Astrocyte (in vitro differentiated cells and primary cell): ENCODE measurements around the gene GLB1L2. TPM values are rescaled to one million over a fixed set of nuclear protein-coding genes. Genes with fewer than 3 reads are reported as not detected.

ENCODE experiments used
- DNase-seq: peaks from one replicate; pipeline ENCODE4 v3.0.0-alpha.2; 2010; ENCODE audit warnings: low read depth
- FAIRE-seq: peaks from 2 replicates; lab custom pipeline; 2011; peaks lifted over from hg19 to GRCh38; lab: Jason Lieb, UNC
- H2AFZ ChIP-seq: 2 replicates; pipeline ENCODE4 v1.6.0; 2012; ENCODE audit warnings: low read depth, low read length, inconsistent platforms
- H3K27ac ChIP-seq: 2 replicates; pipeline ENCODE4 v1.5.1; 2011; ENCODE audit warnings: low read depth, low read length, inconsistent platforms
- H3K27me3 ChIP-seq: 2 replicates; pipeline ENCODE4 v1.6.0; 2011; ENCODE audit warnings: low read length, inconsistent platforms; ENCODE audit not compliant: insufficient read depth
- H3K36me3 ChIP-seq: 2 replicates; pipeline ENCODE4 v1.5.1; 2011; ENCODE audit warnings: low read length, inconsistent platforms; ENCODE audit not compliant: insufficient read depth
- H3K4me1 ChIP-seq: 2 replicates; pipeline ENCODE4 v1.5.1; 2011; ENCODE audit warnings: low read length, inconsistent platforms; ENCODE audit not compliant: insufficient read depth
- H3K4me2 ChIP-seq: 2 replicates; pipeline ENCODE4 v1.6.0; 2012; ENCODE audit warnings: low read length, inconsistent platforms
- H3K4me3 ChIP-seq: 2 replicates; pipeline ENCODE4 v1.5.1; 2011; ENCODE audit warnings: low read depth, mild to moderate bottlenecking, low read length, inconsistent platforms; ENCODE audit not compliant: insufficient read depth
- H3K79me2 ChIP-seq: 2 replicates; pipeline ENCODE4 v1.6.0; 2012; ENCODE audit warnings: mild to moderate bottlenecking, low read length, inconsistent platforms; ENCODE audit not compliant: insufficient read depth
- H3K9ac ChIP-seq: 2 replicates; pipeline ENCODE4 v1.6.0; 2012; ENCODE audit warnings: mild to moderate bottlenecking, low read length, inconsistent platforms
- H3K9me3 ChIP-seq: 2 replicates; pipeline ENCODE4 v1.5.1; 2012; ENCODE audit warnings: low read depth, mild to moderate bottlenecking, low read length, inconsistent platforms; ENCODE audit not compliant: insufficient read depth
- H4K20me1 ChIP-seq: 2 replicates; pipeline ENCODE4 v1.6.0; 2012; ENCODE audit warnings: low read length, inconsistent platforms; ENCODE audit not compliant: insufficient read depth
- H3K27ac Mint-ChIP-seq: one replicate; pipeline ENCODE4 v1.8.0; 2021; ENCODE audit warnings: mild to moderate bottlenecking, mixed read lengths; ENCODE audit not compliant: unreplicated experiment
- H3K27me3 Mint-ChIP-seq: one replicate; pipeline ENCODE4 v1.8.0; 2021; ENCODE audit warnings: low read depth, mixed read lengths; ENCODE audit not compliant: unreplicated experiment
- H3K36me3 Mint-ChIP-seq: one replicate; pipeline ENCODE4 v1.8.0; 2021; ENCODE audit warnings: low read depth, mixed read lengths; ENCODE audit not compliant: unreplicated experiment
- H3K4me1 Mint-ChIP-seq: one replicate; pipeline ENCODE4 v1.8.0; 2021; ENCODE audit warnings: low read depth, mixed read lengths; ENCODE audit not compliant: unreplicated experiment
- H3K4me3 Mint-ChIP-seq: one replicate; pipeline ENCODE4 v1.8.0; 2021; ENCODE audit warnings: mild to moderate bottlenecking, moderate library complexity, mixed read lengths; ENCODE audit not compliant: unreplicated experiment
- H3K9me3 Mint-ChIP-seq: one replicate; pipeline ENCODE4 v1.8.0; 2021; ENCODE audit warnings: mild to moderate bottlenecking, mixed read lengths; ENCODE audit not compliant: unreplicated experiment
- CTCF ChIP-seq: IDR thresholded peaks from 2 replicates; pipeline ENCODE4 v1.5.1; 2011; ENCODE audit warnings: low read depth, mild to moderate bottlenecking, inconsistent platforms, low read length, moderate library complexity; ENCODE audit not compliant: insufficient read depth
- EZH2 ChIP-seq: IDR thresholded peaks from 2 replicates; pipeline ENCODE4 v1.6.1; 2012; ENCODE audit warnings: mild to moderate bottlenecking, low read length, inconsistent platforms; ENCODE audit not compliant: insufficient read depth
- total RNA-seq: library from RNA; stranded (reverse); gene quantifications from 2 replicates; pipeline ENCODE4 v1.2.1, GENCODE V29; 2021

Gene GLB1L2
- total RNA-seq, 1 donor from 2014 or later: 2.8 TPM

- H3K4me1 Mint-ChIP-seq: no peaks in the 10 kb centered on the region
- H3K4me3 Mint-ChIP-seq: no peak overlapping the region
- no peaks in the 10 kb centered on the region for H3K27me3 ChIP-seq
- H3K79me2 ChIP-seq: no peaks in the 10 kb centered on the region
- no peak overlapping the region for H3K4me2 ChIP-seq
- no peak overlapping the region for H3K27ac ChIP-seq
- H3K27ac Mint-ChIP-seq: no peak overlapping the region
- TF ChIP-seq EZH2: no peak
- TF ChIP-seq CTCF: no peak
- no peaks in the 10 kb centered on the region for H3K9me3 Mint-ChIP-seq
- no peak overlapping the region for H3K4me3 ChIP-seq
- H4K20me1 ChIP-seq: no peaks in the 10 kb centered on the region
- no peak overlapping the region for H2AFZ ChIP-seq
- H3K27me3 Mint-ChIP-seq: peaks cover 42% of the 10 kb centered on the region
- no peaks in the 10 kb centered on the region for H3K36me3 ChIP-seq
- FAIRE-seq: no peak
- no peak overlapping the region for H3K9ac ChIP-seq
- no peak for DNase-seq
- H3K9me3 ChIP-seq: no peaks in the 10 kb centered on the region
- no peaks in the 10 kb centered on the region for H3K4me1 ChIP-seq
- no peaks in the 10 kb centered on the region for H3K36me3 Mint-ChIP-seq
These were observed 40.7 kb downstream of the GLB1L2 start for GRCh38 chr11:134372536-134372935.

GRCh38 chr11:134372961-134373360, 41.2 kb downstream of the GLB1L2 start:
- no peak overlapping the region for H2AFZ ChIP-seq
- H3K27ac ChIP-seq: no peak overlapping the region
- Mint-ChIP-seq H3K4me3 (no peak overlapping the region), H3K9me3 (no peaks in the 10 kb centered on the region), H3K4me1 (no peaks in the 10 kb centered on the region), H3K27ac (no peak overlapping the region), H3K36me3 (no peaks in the 10 kb centered on the region), H3K27me3 (peaks cover 41% of the 10 kb centered on the region)
- H3K4me2 ChIP-seq: no peak overlapping the region
- H3K4me3 ChIP-seq: no peak overlapping the region
- H3K9me3 ChIP-seq: no peaks in the 10 kb centered on the region
- FAIRE-seq (no peak), DNase-seq (no peak)
- no peaks in the 10 kb centered on the region for H3K36me3 ChIP-seq
- no peaks in the 10 kb centered on the region for H3K27me3 ChIP-seq
- H3K79me2 ChIP-seq: no peaks in the 10 kb centered on the region
- no peak overlapping the region for H3K9ac ChIP-seq
- TF ChIP-seq CTCF: no peak
- TF ChIP-seq EZH2: no peak
- H3K4me1 ChIP-seq: no peaks in the 10 kb centered on the region
- no peaks in the 10 kb centered on the region for H4K20me1 ChIP-seq

GRCh38 chr11:134373591-134374052, 41.8 kb downstream of the GLB1L2 start:
- no peaks in the 10 kb centered on the region for H4K20me1 ChIP-seq
- TF ChIP-seq CTCF: no peak
- TF ChIP-seq EZH2: no peak
- H3K4me1 Mint-ChIP-seq: no peaks in the 10 kb centered on the region

More at GRCh38 chr11:134373591-134374052, 41.8 kb downstream of the GLB1L2 start:
- Histone ChIP-seq H3K4me3 (no peak overlapping the region), H3K36me3 (no peaks in the 10 kb centered on the region), H3K4me2 (no peak overlapping the region), H3K9ac (no peak overlapping the region), H3K27ac (no peak overlapping the region), H3K27me3 (no peaks in the 10 kb centered on the region), H2AFZ (no peak overlapping the region), H3K9me3 (no peaks in the 10 kb centered on the region), H3K4me1 (no peaks in the 10 kb centered on the region), H3K79me2 (no peaks in the 10 kb centered on the region)
- no peak overlapping the region for H3K4me3 Mint-ChIP-seq
- H3K36me3 Mint-ChIP-seq: no peaks in the 10 kb centered on the region
- DNase-seq (no peak), FAIRE-seq (no peak)
- no peaks in the 10 kb centered on the region for H3K9me3 Mint-ChIP-seq
- no peak overlapping the region for H3K27ac Mint-ChIP-seq
- H3K27me3 Mint-ChIP-seq: peaks cover 39% of the 10 kb centered on the region
